OCI-LY7 (cell line): ENCODE measurements around the gene CCDC134. TPM values are rescaled to one million over a fixed set of nuclear protein-coding genes. Genes with fewer than 3 reads are reported as not detected.

ENCODE experiments used
- BruUV-seq: library from RNA; stranded (reverse); fragments of 400-500 nt; replicated peaks from 2 replicates; lab custom pipeline; 2021; lab: Mats Ljungman, UMichigan
- CTCF ChIA-PET: fragments of 300-600 bp; sonication (Branson Sonifier 250); formaldehyde crosslinking; loops from one replicate; lab custom pipeline; 2022; ENCODE audit warnings: antibody characterized with exemption; ENCODE audit not compliant: unreplicated experiment; lab: Charles Lee
- POLR2A ChIA-PET: fragments of 300-600 bp; sonication (Branson Sonifier 250); formaldehyde crosslinking; loops from one replicate; lab custom pipeline; 2022; ENCODE audit warnings: antibody characterized with exemption; lab: Charles Lee
- DNase-seq: peaks from one replicate; pipeline ENCODE4 v3.0.0-alpha.2; 2015; ENCODE audit warnings: low spot score
- H2AFZ ChIP-seq: fragments of 200-600 bp; sonication (generic), shearing (Covaris generic); 2 replicates; pipeline ENCODE4 v1.6.1; 2014; ENCODE audit warnings: mild to moderate bottlenecking, antibody characterized with exemption, low read length, moderate library complexity
- H3K27ac ChIP-seq: fragments of 200-600 bp; sonication (generic); 2 replicates; pipeline ENCODE4 v1.5.1; 2014; ENCODE audit warnings: mixed run types, low read depth, mild to moderate bottlenecking, moderate library complexity, low read length, inconsistent platforms; ENCODE audit not compliant: poor library complexity, severe bottlenecking
- H3K36me3 ChIP-seq: fragments of 200-600 bp; sonication (generic); 2 replicates; pipeline ENCODE4 v1.6.1; 2014; ENCODE audit warnings: mild to moderate bottlenecking, antibody characterized with exemption, low read length, moderate library complexity, mixed read lengths; ENCODE audit not compliant: insufficient read depth
- H3K4me1 ChIP-seq: fragments of 200-600 bp; sonication (generic); 2 replicates; pipeline ENCODE4 v1.5.1; 2014; ENCODE audit warnings: mild to moderate bottlenecking, low read length; ENCODE audit not compliant: insufficient read depth, poor library complexity, severe bottlenecking
- H3K4me2 ChIP-seq: fragments of 200-600 bp; sonication (generic); 2 replicates; pipeline ENCODE4 v1.6.1; 2014; ENCODE audit warnings: mild to moderate bottlenecking, low read length
- H3K4me3 ChIP-seq: fragments of 200-600 bp; sonication (generic); 2 replicates; pipeline ENCODE4 v1.5.1; 2014; ENCODE audit warnings: mild to moderate bottlenecking, low read depth, low read length; ENCODE audit not compliant: poor library complexity, severe bottlenecking
- H3K79me2 ChIP-seq: fragments of 200-600 bp; sonication (generic); 2 replicates; pipeline ENCODE4 v1.6.1; 2016; ENCODE audit warnings: low read depth, mild to moderate bottlenecking, low read length, moderate library complexity, mixed read lengths; ENCODE audit not compliant: insufficient read depth
- H3K9me2 ChIP-seq: fragments of 200-600 bp; sonication (generic); 2 replicates; pipeline ENCODE4 v1.6.1; 2016; ENCODE audit warnings: mild to moderate bottlenecking, low read length, mixed read lengths; ENCODE audit not compliant: insufficient read depth
- H3K9me3 ChIP-seq: fragments of 200-600 bp; sonication (generic); 2 replicates; pipeline ENCODE4 v1.6.1; 2014; ENCODE audit warnings: mild to moderate bottlenecking, mixed run types, low read length, mixed read lengths
- H4K20me1 ChIP-seq: fragments of 200-600 bp; sonication (generic); 2 replicates; pipeline ENCODE4 v1.6.1; 2014; ENCODE audit warnings: mild to moderate bottlenecking, antibody characterized with exemption, low read length, moderate library complexity, mixed read lengths; ENCODE audit not compliant: insufficient read depth
- CTCF ChIP-seq: fragments of 200-600 bp; sonication (generic); conservative IDR thresholded peaks from 2 replicates; pipeline ENCODE4 v1.5.1; 2014; ENCODE audit warnings: mild to moderate bottlenecking, antibody characterized with exemption, low read length, moderate library complexity, mixed read lengths
- EZH2phosphoT487 ChIP-seq: fragments of 200-600 bp; sonication (generic); IDR thresholded peaks from 2 replicates; pipeline ENCODE4 v1.6.1; 2018; ENCODE audit warnings: low read depth, borderline replicate concordance, mild to moderate bottlenecking, mixed run types, antibody characterized with exemption, low read length, moderate library complexity, mixed read lengths
- intact Hi-C: fragments of 100-400 bp; cut with micrococcal nuclease; formaldehyde crosslinking; loops from one replicate; pipeline ENCODE4 v1.10.0; 2022; ENCODE audit not compliant: unreplicated experiment
- total RNA-seq, 2 experiments: library from RNA; depleted of rRNA in 1 of 2; stranded (reverse); fragments of >200 nt in 1 of 2; shearing (Covaris generic) in 1 of 2; gene quantifications; 2 replicates each; pipeline ENCODE4 v1.2.3, GENCODE V29; 2014 to 2022

Gene CCDC134
- total RNA-seq, 2 experiments from 2014 or later: 17.3 to 23.8 TPM

- Histone ChIP-seq H3K4me3 (no peak overlapping the region), H3K4me2 (no peak overlapping the region), H3K4me1 (no peaks in the 10 kb centered on the region), H3K36me3 (peaks cover 19% of the 10 kb centered on the region), H2AFZ (no peak overlapping the region), H3K27ac (no peak overlapping the region), H3K79me2 (no peaks in the 10 kb centered on the region), H3K9me3 (no peaks in the 10 kb centered on the region), H3K9me2 (no peaks in the 10 kb centered on the region), H4K20me1 (no peaks in the 10 kb centered on the region)
- DNase-seq: peak; percentile 84
- ChIA-PET POLR2A (no interaction called here), CTCF (interaction anchor here (0.6 kb wide), 1 partner anchor 103 kb away, joined by 4 read pairs; no protein-coding TSS in a partner anchor)
- intact Hi-C loops: loop anchor here (2.0 to 5.0 kb wide), 4 partner anchors 105 to 134 kb away; partner anchors contain the start of genes MEI1 and TNFRSF13C
- BruUV-seq: no TSS peak
- TF ChIP-seq EZH2phosphoT487: no peak
- TF ChIP-seq CTCF: peak; percentile 87
These were observed 22.0 kb downstream of the CCDC134 start for GRCh38 chr22:41822317-41823057.

- BruUV-seq: no TSS peak
- Histone ChIP-seq H3K9me2 (no peaks in the 10 kb centered on the region), H4K20me1 (no peaks in the 10 kb centered on the region), H2AFZ (no peak overlapping the region), H3K4me1 (peaks cover under 1% of the 10 kb centered on the region), H3K4me2 (no peak overlapping the region), H3K9me3 (no peaks in the 10 kb centered on the region), H3K4me3 (no peak overlapping the region), H3K79me2 (no peaks in the 10 kb centered on the region), H3K36me3 (peaks cover 19% of the 10 kb centered on the region), H3K27ac (no peak overlapping the region)
- intact Hi-C loops: loop anchor here (2.0 to 5.0 kb wide), 4 partner anchors 104 to 133 kb away; partner anchors contain the start of genes MEI1 and TNFRSF13C
- no peak for TF ChIP-seq EZH2phosphoT487
- ChIA-PET POLR2A (interaction anchor here (1.2 kb wide), 1 partner anchor 117 kb away, joined by 3 read pairs; no protein-coding TSS in a partner anchor), CTCF (no interaction called here)
- no peak for DNase-seq
These were observed 23.3 kb downstream of the CCDC134 start for GRCh38 chr22:41823797-41824196.

- Histone ChIP-seq H3K36me3 (peaks cover 19% of the 10 kb centered on the region), H3K9me2 (no peaks in the 10 kb centered on the region), H4K20me1 (no peaks in the 10 kb centered on the region), H3K4me3 (no peak overlapping the region), H3K79me2 (no peaks in the 10 kb centered on the region), H2AFZ (no peak overlapping the region), H3K27ac (no peak overlapping the region), H3K9me3 (no peaks in the 10 kb centered on the region), H3K4me1 (peaks cover 17% of the 10 kb centered on the region), H3K4me2 (no peak overlapping the region)
- TF ChIP-seq CTCF (no peak), EZH2phosphoT487 (no peak)
- intact Hi-C loops: no loop called here
- no peak for DNase-seq
- CTCF ChIA-PET: no interaction called here
- POLR2A ChIA-PET: no interaction called here
- BruUV-seq: no TSS peak
These were observed 24.9 kb downstream of the CCDC134 start for GRCh38 chr22:41825376-41825775.
